Endothelial cell of umbilical vein (primary cell): ENCODE results near the gene PYGO1. TPM values are rescaled to one million over a fixed set of nuclear protein-coding genes. Genes with fewer than 3 reads are reported as not detected.

Source experiments
- BruUV-seq: library from RNA; stranded (reverse); fragments of 400-500 nt; replicated peaks from 2 replicates; lab custom pipeline; 2021; lab: Mats Ljungman, UMichigan
- CTCF ChIA-PET: fragments of 300-600, 350-600 bp; sonication (Branson Sonifier 250); formaldehyde crosslinking; loops from one replicate; lab custom pipeline; 2021; ENCODE audit warnings: antibody characterized with exemption, inconsistent platforms; lab: Charles Lee
- POLR2A ChIA-PET: fragments of 300-600, 350-600 bp; sonication (Branson Sonifier 250); formaldehyde crosslinking; loops from one replicate; lab custom pipeline; 2021; ENCODE audit warnings: antibody characterized with exemption, inconsistent platforms; lab: Charles Lee
- DNase-seq: peaks from one replicate; pipeline ENCODE4 v3.0.0-alpha.2; 2011; ENCODE audit warnings: low read depth, low spot score
- FAIRE-seq: peaks from 2 replicates; lab custom pipeline; 2011; peaks lifted over from hg19 to GRCh38; lab: Jason Lieb, UNC
- H2AFZ ChIP-seq: 2 replicates; pipeline ENCODE4 v1.6.0; 2012; ENCODE audit warnings: low read depth, low read length, control low read depth, inconsistent platforms
- H3K27ac ChIP-seq: 2 replicates; pipeline ENCODE4 v1.5.1; 2011; ENCODE audit warnings: low read depth, mild to moderate bottlenecking, control low read depth, low read length, moderate library complexity; ENCODE audit not compliant: insufficient read depth
- H3K27me3 ChIP-seq, 2 experiments: 2 replicates each; pipeline versions ENCODE4 v1.6.0 to v1.6.1; 2011; ENCODE audit warnings: low read length in 2 of 2, mixed read lengths in 1 of 2; ENCODE audit not compliant: control insufficient read depth in 2 of 2, insufficient read depth in 2 of 2
- H3K36me3 ChIP-seq, 2 experiments: 2 replicates in 1 of 2; 3 replicates in 1 of 2; pipeline ENCODE4 v1.5.1; 2011; ENCODE audit warnings: low read length in 2 of 2, mild to moderate bottlenecking in 1 of 2, moderate library complexity in 1 of 2; ENCODE audit not compliant: control insufficient read depth in 2 of 2, insufficient read depth in 2 of 2; ENCODE audit errors: extremely low read depth in 1 of 2
- H3K4me1 ChIP-seq: 3 replicates; pipeline ENCODE4 v1.5.1; 2011; ENCODE audit warnings: mild to moderate bottlenecking, low read length; ENCODE audit not compliant: control insufficient read depth, insufficient read depth; ENCODE audit errors: extremely low read depth
- H3K4me2 ChIP-seq: 2 replicates; pipeline ENCODE4 v1.6.1; 2011; ENCODE audit warnings: low read length, control low read depth, mixed read lengths; ENCODE audit not compliant: insufficient read depth
- H3K4me3 ChIP-seq, 3 experiments: fragments of 200-600 bp in 1 of 3; sonication (generic), shearing (Covaris generic) in 1 of 3; replicated peaks in 1 of 3; 2 replicates each; pipeline ENCODE4 v1.5.1; 2011 to 2016; ENCODE audit warnings: control low read depth in 3 of 3, low read length in 3 of 3, mild to moderate bottlenecking in 2 of 3, inconsistent platforms in 1 of 3, low read depth in 1 of 3, moderate library complexity in 1 of 3; ENCODE audit not compliant: insufficient read depth in 1 of 3
- H3K79me2 ChIP-seq: 2 replicates; pipeline ENCODE4 v1.6.0; 2012; ENCODE audit warnings: low read length, inconsistent platforms; ENCODE audit not compliant: control insufficient read depth, insufficient read depth
- H3K9ac ChIP-seq: replicated peaks from 2 replicates; pipeline ENCODE3; 2011; ENCODE audit warnings: low read length, control low read depth; ENCODE audit not compliant: insufficient read depth; ENCODE audit errors: extremely low read depth
- H3K9me1 ChIP-seq: replicated peaks from 3 replicates; pipeline ENCODE4 v1.6.0; 2011; ENCODE audit warnings: mild to moderate bottlenecking, low read length; ENCODE audit not compliant: control insufficient read depth, insufficient read depth; ENCODE audit errors: extremely low read depth
- H3K9me3 ChIP-seq: replicated peaks from 2 replicates; pipeline ENCODE4 v1.5.1; 2012; ENCODE audit warnings: low read length, inconsistent platforms; ENCODE audit not compliant: control insufficient read depth, insufficient read depth
- H4K20me1 ChIP-seq: replicated peaks from 2 replicates; pipeline ENCODE3; 2011; ENCODE audit warnings: mild to moderate bottlenecking, low read length; ENCODE audit not compliant: control insufficient read depth, insufficient read depth; ENCODE audit errors: extremely low read depth
- EZH2 ChIP-seq: IDR thresholded peaks from 2 replicates; pipeline ENCODE4 v1.6.1; 2012; ENCODE audit warnings: borderline replicate concordance, low read depth, mild to moderate bottlenecking, moderate library complexity, low read length, inconsistent platforms; ENCODE audit not compliant: severe bottlenecking
- GATA2 ChIP-seq: IDR thresholded peaks from 2 replicates; pipeline ENCODE4 v1.7.0; 2011; ENCODE audit warnings: low read depth, mild to moderate bottlenecking, moderate library complexity, mixed read lengths, low read length; ENCODE audit not compliant: insufficient read length, insufficient read depth
- MYC ChIP-seq: IDR thresholded peaks from one replicate; pipeline ENCODE4 v1.6.1; 2011; ENCODE audit warnings: mild to moderate bottlenecking, low read depth, low read length
- POLR2A ChIP-seq: IDR thresholded peaks from 2 replicates; pipeline ENCODE4 v1.6.1; 2012; ENCODE audit warnings: low read depth, mild to moderate bottlenecking, control low read depth, low read length
- POLR2AphosphoS5 ChIP-seq: IDR thresholded peaks from 2 replicates; pipeline ENCODE4 v1.6.1; 2012; ENCODE audit warnings: low read depth, mild to moderate bottlenecking, control low read depth, low read length, moderate library complexity; ENCODE audit not compliant: insufficient read depth
- dilution Hi-C: fragments of 300-500 bp; cut with MboI; formaldehyde crosslinking; loops from one replicate; pipeline ENCODE4 v1.15.0; 2019; ENCODE audit warnings: low sequenced_read_pairs; ENCODE audit not compliant: extremely low pct_ligation_motif_present
- intact Hi-C: fragments of 100-400 bp; cut with micrococcal nuclease; formaldehyde crosslinking; loops from one replicate; pipeline ENCODE4 v1.10.0; 2022
- polyA plus RNA-seq, 4 experiments: library from polyadenylated mRNA; depleted of rRNA in 3 of 4; stranded (reverse) in 3 of 4; unstranded in 1 of 4; fragments of >200 nt; gene quantifications; 2 replicates each; pipeline versions ENCODE4 v1.2.1 to v1.2.3, GENCODE V29; 2011 to 2012; ENCODE audit warnings: missing spikeins in 1 of 4
- total RNA-seq: library from RNA; stranded (reverse); gene quantifications from 2 replicates; pipeline ENCODE4 v1.2.3, GENCODE V29; 2021
- TF ChIP-seq, protein P1 (sequence below): IDR thresholded peaks from 2 replicates; pipeline ENCODE4 v1.6.1; 2011; ENCODE audit not compliant: insufficient read depth, insufficient read length
- TF ChIP-seq, protein P2 (sequence below), 2 donors: IDR thresholded peaks; 1 replicate in 1 of 2; 2 replicates in 1 of 2; pipeline ENCODE4 v1.5.1; 2011; ENCODE audit warnings: low read length in 2 of 2, mild to moderate bottlenecking in 2 of 2, moderate library complexity in 2 of 2, control low read depth in 1 of 2, inconsistent platforms in 1 of 2, low read depth in 1 of 2; ENCODE audit not compliant: insufficient read depth in 1 of 2; ENCODE audit errors: extremely low read depth in 1 of 2

PYGO1 gene
- total and polyA plus RNA-seq, 2 donors (not counting 3 experiments of a cell fraction or from before 2014, with no cell fraction given) = 1.9 to 7.6 TPM

DNA sequence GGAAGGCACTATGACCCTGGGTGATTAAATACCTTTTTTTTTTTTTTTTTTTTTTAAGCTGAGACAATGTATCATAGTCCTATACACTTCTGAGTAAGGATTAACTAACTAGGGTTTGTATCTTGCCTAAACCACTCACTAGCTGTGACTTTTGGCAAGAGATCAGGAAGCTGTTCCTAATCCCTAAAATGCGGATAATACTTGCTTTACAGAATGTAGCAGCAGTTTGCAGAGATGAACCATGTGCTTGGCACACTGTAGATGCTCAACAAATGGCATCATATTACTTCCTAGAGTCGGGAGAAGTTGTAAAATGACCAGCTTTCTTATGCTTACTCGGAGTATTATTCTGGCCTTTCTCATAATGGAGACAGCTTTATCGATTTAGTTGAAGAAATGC is 25.6 kb upstream of the PYGO1 start:
- H3K4me1 ChIP-seq = no peaks in the 10 kb centered on the region
- H3K4me2 ChIP-seq = no peak overlapping the region
- intact Hi-C loops = no loop called here
- no peaks in the 10 kb centered on the region for H3K9me1 ChIP-seq
- POLR2A ChIA-PET = no interaction called here
- no peak overlapping the region for H3K4me3 ChIP-seq
- TF ChIP-seq EZH2 (no peak), GATA2 (no peak), POLR2A (no peak), MYC (no peak), POLR2AphosphoS5 (no peak)
- TF ChIP-seq, protein P1, sequence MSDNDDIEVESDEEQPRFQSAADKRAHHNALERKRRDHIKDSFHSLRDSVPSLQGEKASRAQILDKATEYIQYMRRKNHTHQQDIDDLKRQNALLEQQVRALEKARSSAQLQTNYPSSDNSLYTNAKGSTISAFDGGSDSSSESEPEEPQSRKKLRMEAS = no peak
- TF ChIP-seq, protein P2, sequence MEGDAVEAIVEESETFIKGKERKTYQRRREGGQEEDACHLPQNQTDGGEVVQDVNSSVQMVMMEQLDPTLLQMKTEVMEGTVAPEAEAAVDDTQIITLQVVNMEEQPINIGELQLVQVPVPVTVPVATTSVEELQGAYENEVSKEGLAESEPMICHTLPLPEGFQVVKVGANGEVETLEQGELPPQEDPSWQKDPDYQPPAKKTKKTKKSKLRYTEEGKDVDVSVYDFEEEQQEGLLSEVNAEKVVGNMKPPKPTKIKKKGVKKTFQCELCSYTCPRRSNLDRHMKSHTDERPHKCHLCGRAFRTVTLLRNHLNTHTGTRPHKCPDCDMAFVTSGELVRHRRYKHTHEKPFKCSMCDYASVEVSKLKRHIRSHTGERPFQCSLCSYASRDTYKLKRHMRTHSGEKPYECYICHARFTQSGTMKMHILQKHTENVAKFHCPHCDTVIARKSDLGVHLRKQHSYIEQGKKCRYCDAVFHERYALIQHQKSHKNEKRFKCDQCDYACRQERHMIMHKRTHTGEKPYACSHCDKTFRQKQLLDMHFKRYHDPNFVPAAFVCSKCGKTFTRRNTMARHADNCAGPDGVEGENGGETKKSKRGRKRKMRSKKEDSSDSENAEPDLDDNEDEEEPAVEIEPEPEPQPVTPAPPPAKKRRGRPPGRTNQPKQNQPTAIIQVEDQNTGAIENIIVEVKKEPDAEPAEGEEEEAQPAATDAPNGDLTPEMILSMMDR (IDR thresholded peaks at IDR 0.05; ENCODE audit: extremely low read depth in 1 of 2, insufficient read depth in 1 of 2, low read depth in 1 of 2, low read length in 2 of 2) = no peak
- FAIRE-seq = no peak
- H3K79me2 ChIP-seq = no peaks in the 10 kb centered on the region
- no peaks in the 10 kb centered on the region for H3K27me3 ChIP-seq
- DNase-seq = no peak
- H3K36me3 ChIP-seq = no peaks in the 10 kb centered on the region
- dilution Hi-C loops = no loop called here
- no peak overlapping the region for H3K9ac ChIP-seq
- no TSS peak for BruUV-seq
- H4K20me1 ChIP-seq = no peaks in the 10 kb centered on the region
- CTCF ChIA-PET = interaction anchor here (0.8 to 1.3 kb wide), 4 partner anchors 12 to 112 kb away, joined by 3 to 4 read pairs (median 4); no protein-coding TSS in a partner anchor
- H3K9me3 ChIP-seq = no peaks in the 10 kb centered on the region
- H3K27ac ChIP-seq = no peak overlapping the region
- no peak overlapping the region for H2AFZ ChIP-seq
